HAP-1 (cell line): ENCODE measurements around the gene RBM42.
A peak's percentile ranks its signal among the peaks of the same experiment; 100 is the strongest.
"Not testable (repeated sequence)": the region's sequence is repeated elsewhere in the genome, so short reads cannot be mapped to it uniquely, and the experiment has no call there.

Experiments
- DNase-seq, 2 experiments: peaks; one replicate each; pipeline ENCODE4 v3.0.0-alpha.2; 2016 to 2020; ENCODE audit warnings: low spot score in 2 of 2
- H3K27me3 ChIP-seq: fragments of 250-450 bp; sonication (Bioruptor Pico); 2 replicates; pipeline ENCODE4 v1.5.1; 2020; ENCODE audit warnings: low read depth, mild to moderate bottlenecking, moderate library complexity
- H3K36me3 ChIP-seq: fragments of 250-450 bp; sonication (Bioruptor Pico); replicated peaks from 2 replicates; pipeline ENCODE4 v1.5.1; 2020; ENCODE audit warnings: mild to moderate bottlenecking
- H3K4me1 ChIP-seq: fragments of 250-450 bp; sonication (Bioruptor Pico); 2 replicates; pipeline ENCODE4 v1.5.1; 2020; ENCODE audit warnings: mild to moderate bottlenecking
- H3K4me3 ChIP-seq: fragments of 250-450 bp; sonication (Bioruptor Pico); 2 replicates; pipeline ENCODE4 v1.5.1; 2020; ENCODE audit warnings: mild to moderate bottlenecking, moderate library complexity
- H3K9me3 ChIP-seq: fragments of 250-450 bp; sonication (Bioruptor Pico); 2 replicates; pipeline ENCODE4 v1.5.1; 2020; ENCODE audit warnings: mild to moderate bottlenecking, moderate library complexity
- in situ Hi-C: fragments of 300-500 bp; cut with MboI; formaldehyde crosslinking; loops from 3 replicates; pipeline ENCODE4 v1.14.3; 2020; ENCODE audit warnings: low sequenced_read_pairs, inconsistent platforms, mixed read lengths

The RBM42 gene, protein sequence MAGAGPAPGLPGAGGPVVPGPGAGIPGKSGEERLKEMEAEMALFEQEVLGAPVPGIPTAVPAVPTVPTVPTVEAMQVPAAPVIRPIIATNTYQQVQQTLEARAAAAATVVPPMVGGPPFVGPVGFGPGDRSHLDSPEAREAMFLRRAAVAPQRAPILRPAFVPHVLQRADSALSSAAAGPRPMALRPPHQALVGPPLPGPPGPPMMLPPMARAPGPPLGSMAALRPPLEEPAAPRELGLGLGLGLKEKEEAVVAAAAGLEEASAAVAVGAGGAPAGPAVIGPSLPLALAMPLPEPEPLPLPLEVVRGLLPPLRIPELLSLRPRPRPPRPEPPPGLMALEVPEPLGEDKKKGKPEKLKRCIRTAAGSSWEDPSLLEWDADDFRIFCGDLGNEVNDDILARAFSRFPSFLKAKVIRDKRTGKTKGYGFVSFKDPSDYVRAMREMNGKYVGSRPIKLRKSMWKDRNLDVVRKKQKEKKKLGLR

DNA sequence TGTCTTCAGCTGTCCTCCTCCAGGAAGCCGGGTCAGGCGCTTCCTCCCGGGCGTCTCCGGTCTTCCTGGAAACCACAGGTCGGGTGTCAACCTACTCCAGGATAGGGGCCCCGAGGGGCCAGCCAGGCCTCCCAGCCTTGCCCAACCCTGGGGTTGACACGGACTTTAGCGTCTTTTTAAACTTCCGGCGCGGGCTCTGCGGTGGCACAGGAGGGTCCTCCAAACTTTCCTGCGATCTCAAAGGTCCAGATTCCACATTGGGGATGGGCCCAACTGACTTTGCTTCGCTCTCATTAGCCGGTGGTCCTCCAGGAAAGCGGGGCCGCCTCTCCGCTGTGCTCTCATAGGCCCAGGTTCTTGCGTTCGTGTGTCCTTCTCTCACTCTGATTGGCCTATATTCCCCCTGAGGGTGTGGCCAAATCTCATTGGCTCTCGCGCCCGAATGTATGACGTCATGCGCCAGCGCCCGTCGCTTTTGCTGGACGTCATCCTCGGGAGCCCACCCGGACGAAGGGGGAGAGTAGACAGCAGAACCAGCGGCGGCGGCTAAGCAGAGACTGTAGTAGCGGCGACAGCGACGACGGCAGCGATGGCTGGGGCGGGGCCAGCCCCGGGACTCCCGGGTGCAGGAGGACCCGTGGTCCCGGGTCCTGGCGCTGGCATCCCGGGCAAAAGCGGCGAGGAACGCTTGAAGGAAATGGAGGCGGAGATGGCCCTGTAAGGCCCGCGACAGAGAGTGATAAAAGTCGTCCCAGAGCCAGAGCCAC lies at the start of gene RBM42:
TSS of gene RBM42 (plus strand) at position 472 of the 767 bp plus-strand sequence. CDS start at position 590, 118 bp downstream.
- no peaks in the 10 kb centered on the region for H3K27me3 ChIP-seq
- in situ Hi-C loops, result no loop called here
- H3K4me3 ChIP-seq, result peak within 1 kb of the TSS; percentile 99
- peaks cover 34% of the 10 kb centered on the region for H3K36me3 ChIP-seq
- peaks cover 5% of the 10 kb centered on the region; the same call in 1 of the 2 replicates for H3K4me1 ChIP-seq
- peak; percentile 98 to 99 for DNase-seq
- H3K9me3 ChIP-seq, result no peaks in the 10 kb centered on the region

DNA sequence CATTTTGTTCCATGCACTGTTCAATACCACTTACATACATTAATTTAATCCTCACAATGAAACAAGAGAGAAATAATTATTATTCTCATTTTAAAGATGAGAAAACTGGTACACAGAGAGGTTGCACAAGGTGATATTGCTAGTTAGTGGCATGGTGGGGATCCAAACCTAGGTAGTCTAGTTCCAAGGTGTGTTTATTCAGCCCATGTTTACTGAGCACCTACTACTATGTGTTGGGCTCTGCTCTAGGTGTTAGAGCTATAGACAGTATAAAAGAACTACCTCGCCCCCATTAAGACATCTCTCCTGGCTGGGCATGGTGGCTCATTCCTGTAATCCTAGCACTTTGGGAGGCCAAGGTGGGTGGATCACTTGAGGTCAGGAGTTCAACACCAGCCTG lies 46.1 kb upstream of the RBM42 start:
- in situ Hi-C loops, result no loop called here
- no peaks in the 10 kb centered on the region for H3K27me3 ChIP-seq
- DNase-seq, result no peak
- H3K36me3 ChIP-seq, result no peaks in the 10 kb centered on the region
- no peak overlapping the region for H3K4me3 ChIP-seq
- H3K9me3 ChIP-seq, result no peaks in the 10 kb centered on the region
- H3K4me1 ChIP-seq, result no peaks in the 10 kb centered on the region

DNA sequence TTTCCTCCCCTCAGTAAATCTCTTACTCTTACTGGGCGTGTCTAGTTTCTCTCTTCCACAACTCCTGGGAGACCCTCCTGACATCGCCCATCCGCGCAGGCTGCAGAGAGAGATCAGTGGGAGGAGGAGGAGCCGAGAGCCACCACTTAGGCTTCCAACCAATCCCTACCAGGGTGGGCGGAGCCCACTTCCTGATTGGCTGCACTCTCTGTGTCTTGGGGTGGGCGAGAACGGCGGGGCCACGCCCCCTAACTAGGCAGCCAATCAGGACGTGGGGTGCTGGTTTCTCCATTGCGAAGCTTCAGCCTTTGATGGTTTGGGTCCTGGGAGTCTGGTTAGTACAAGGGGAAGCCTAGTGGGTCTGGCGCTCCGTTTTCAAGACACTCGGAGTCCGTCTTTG lies 43.0 kb upstream of the RBM42 start, which contains the start of gene PMIS2:
TSS of gene PMIS2 (plus strand) at position 326 of the 400 bp plus-strand sequence. CDS start 87 bp downstream, outside the sequence.
- DNase-seq, result peak in 1 of 2 experiments; percentile 40
- in situ Hi-C loops, result no loop called here
- Histone ChIP-seq H3K9me3 (no peaks in the 10 kb centered on the region), H3K27me3 (no peaks in the 10 kb centered on the region), H3K36me3 (no peaks in the 10 kb centered on the region), H3K4me3 (no peak within 1 kb of the TSS), H3K4me1 (no peaks in the 10 kb centered on the region)

DNA sequence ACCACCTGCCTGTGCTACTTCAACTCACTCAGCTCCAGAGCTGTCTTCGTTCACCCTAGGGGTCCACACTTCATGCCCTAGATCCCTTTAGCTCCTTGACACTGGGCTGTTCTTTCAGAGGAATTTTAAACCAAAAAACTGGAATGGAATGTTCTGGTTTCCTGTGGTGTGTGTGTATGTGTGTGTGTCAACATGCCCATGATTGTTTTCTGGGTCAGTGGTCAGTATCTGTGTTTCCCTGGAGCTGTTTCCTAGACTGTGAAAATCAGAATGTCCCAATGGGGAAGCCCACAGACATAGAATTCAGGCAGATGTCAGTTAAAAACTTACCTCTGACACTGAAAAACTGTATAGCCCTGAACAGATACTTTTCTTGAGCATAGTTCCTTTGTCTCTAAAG lies 41.5 kb upstream of the RBM42 start:
- DNase-seq, result no peak
- in situ Hi-C loops, result no loop called here
- no peak overlapping the region for H3K4me3 ChIP-seq
- H3K27me3 ChIP-seq, result no peaks in the 10 kb centered on the region
- no peaks in the 10 kb centered on the region for H3K4me1 ChIP-seq
- H3K36me3 ChIP-seq, result no peaks in the 10 kb centered on the region
- H3K9me3 ChIP-seq, result no peaks in the 10 kb centered on the region

DNA sequence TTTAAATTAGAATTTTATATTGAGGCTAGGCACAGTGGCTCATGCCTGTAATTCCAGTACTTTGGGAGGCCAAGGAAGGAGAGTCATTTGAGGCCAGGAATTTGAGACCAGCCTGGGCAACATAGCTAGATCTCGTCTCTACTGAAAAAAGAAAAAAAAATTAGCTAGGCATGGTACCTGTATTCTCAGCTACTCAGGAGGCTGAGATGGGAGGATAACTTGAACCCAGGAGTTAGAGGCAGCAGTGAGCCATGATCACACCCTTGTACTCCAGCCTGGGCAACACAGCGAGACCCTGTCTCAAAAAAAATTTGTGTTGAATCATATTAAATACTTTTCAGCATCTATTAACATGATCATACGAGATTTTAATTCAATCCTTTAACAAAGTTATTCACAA lies 38.0 kb upstream of the RBM42 start:
- in situ Hi-C loops, result no loop called here
- Histone ChIP-seq H3K4me3 (no peak overlapping the region), H3K9me3 (no peaks in the 10 kb centered on the region), H3K36me3 (no peaks in the 10 kb centered on the region), H3K4me1 (no peaks in the 10 kb centered on the region), H3K27me3 (no peaks in the 10 kb centered on the region)
- no peak for DNase-seq

DNA sequence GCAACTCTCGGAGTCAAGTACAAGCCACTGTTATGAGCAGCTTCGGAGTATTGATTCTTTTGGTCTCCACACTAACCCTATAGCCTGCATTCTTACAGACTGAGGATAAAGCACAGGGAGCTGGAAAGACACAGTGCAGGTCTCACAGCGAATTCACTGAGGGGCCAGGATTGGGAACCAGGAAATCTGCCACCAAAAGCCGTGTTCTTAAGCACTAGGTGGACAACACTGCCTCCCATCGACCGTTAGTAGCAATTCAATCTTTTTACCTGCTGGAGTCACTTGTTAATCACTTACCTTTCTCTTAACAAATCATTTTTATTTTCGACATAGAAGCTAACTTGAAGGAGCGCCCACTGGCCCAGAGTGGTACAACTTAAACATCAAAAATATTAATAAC lies 36.6 kb upstream of the RBM42 start:
- H3K9me3 ChIP-seq, result no peaks in the 10 kb centered on the region
- peak; percentile 7 to 26 for DNase-seq
- H3K4me3 ChIP-seq, result no peak overlapping the region
- no peaks in the 10 kb centered on the region for H3K36me3 ChIP-seq
- no peaks in the 10 kb centered on the region for H3K4me1 ChIP-seq
- no peaks in the 10 kb centered on the region for H3K27me3 ChIP-seq
- in situ Hi-C loops, result no loop called here

DNA sequence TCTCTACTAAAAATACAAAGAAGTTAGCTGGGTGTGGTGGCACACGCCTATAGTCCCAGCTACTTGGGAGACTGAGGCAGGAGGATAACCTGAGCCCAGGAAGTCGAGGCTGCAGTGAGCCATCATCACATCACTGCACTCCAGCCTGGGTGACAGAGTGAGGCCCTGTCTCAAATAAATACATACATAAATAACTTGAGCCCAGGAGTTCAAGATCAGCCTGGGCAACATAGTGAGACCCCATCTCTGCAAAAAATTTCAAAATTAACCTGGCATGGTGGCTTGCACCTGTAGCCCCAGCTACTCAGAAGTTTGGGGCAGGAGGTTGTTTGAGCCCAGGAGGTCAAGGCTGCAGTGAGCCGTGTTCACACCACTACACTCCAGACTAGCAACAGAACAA lies 33.8 kb upstream of the RBM42 start:
- DNase-seq, H3K27me3 ChIP-seq, H3K4me3 ChIP-seq, H3K9me3 ChIP-seq, H3K36me3 ChIP-seq, H3K4me1 ChIP-seq, in situ Hi-C loops: not testable (repeated sequence)

DNA sequence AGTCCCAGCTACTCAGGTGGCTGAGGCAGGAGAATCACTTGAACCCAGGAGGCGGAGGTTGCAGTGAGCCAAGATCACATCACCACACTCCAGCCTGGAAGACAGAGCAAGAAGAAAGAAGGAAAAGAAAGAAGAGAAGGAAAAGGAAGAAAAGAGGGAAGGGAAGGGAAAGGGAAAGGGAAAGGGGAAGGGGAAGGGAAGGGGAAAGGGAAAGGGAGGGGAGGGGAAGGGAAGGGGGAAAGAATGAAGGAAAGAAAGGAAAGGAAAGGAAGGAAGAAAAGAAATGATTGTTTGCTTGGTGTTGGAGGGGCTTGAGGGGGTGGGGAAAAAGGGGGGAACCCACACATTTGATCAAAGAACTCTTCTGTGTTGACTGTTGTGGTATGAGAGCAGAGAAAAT lies 32.9 kb upstream of the RBM42 start:
- no peaks in the 10 kb centered on the region for H3K9me3 ChIP-seq
- no peak for DNase-seq
- no peaks in the 10 kb centered on the region for H3K4me1 ChIP-seq
- H3K36me3 ChIP-seq, result no peaks in the 10 kb centered on the region
- in situ Hi-C loops, result no loop called here
- H3K4me3 ChIP-seq, result no peak overlapping the region
- no peaks in the 10 kb centered on the region for H3K27me3 ChIP-seq

DNA sequence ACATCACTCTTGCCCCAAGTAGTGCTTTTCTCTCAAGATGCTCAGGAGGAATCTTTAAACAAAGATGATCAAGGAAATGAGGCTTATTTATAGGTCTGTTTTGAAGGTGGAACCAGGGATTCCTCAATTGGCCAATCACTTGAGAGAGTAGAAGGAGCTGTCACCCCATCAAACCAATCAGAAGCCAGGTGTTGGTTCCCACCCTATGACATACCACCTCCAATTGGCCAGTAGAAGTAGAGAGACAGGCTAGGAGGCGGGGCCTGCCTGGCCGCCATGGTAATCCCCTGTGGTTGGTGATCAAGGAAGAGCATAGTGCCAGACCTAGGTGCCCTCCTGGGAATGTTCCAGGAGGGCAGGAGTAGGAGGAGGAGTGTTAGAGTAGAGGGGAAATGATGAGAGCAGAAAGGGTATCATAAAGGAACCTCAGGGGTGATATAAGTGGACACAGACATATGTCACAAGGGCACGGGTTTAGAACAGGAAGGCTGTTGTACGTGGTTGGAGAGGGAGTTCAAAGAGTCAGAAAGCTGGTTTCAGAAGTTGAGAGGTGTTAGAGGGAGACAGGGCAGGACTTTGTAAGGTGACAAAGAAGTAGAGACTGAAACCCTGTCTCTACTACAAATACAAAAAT lies 32.4 kb upstream of the RBM42 start:
- in situ Hi-C loops, result no loop called here
- Histone ChIP-seq H3K36me3 (no peaks in the 10 kb centered on the region), H3K27me3 (no peaks in the 10 kb centered on the region), H3K4me3 (no peak overlapping the region), H3K9me3 (no peaks in the 10 kb centered on the region), H3K4me1 (no peaks in the 10 kb centered on the region)
- DNase-seq, result peak in 1 of 2 experiments; percentile 20

DNA sequence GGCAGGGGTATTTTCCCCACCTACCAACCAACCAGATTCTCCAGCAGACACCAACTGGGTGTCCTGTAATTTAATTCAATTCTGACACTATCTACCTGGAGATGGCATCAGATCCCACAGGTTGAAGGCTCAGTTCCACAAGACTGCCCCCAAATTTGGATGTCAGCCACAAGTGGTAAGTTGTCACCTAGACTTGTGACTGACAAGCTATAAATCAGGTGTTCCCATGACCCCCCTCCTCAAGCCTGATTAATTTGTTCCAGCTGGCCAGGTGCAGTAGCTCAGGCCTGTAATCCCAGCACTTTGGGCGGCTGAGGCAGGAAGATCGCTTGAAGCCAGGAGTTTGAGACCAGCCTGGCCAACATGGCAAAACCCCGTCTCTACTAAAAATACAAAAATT lies 26.9 kb upstream of the RBM42 start:
- Histone ChIP-seq H3K4me1 (no peaks in the 10 kb centered on the region), H3K9me3 (0 out of 2 replicates have a peak, but pooled peaks cover 2% of the 10 kb centered on the region), H3K36me3 (no peaks in the 10 kb centered on the region), H3K27me3 (no peaks in the 10 kb centered on the region), H3K4me3 (no peak overlapping the region)
- in situ Hi-C loops, result no loop called here
- no peak for DNase-seq

DNA sequence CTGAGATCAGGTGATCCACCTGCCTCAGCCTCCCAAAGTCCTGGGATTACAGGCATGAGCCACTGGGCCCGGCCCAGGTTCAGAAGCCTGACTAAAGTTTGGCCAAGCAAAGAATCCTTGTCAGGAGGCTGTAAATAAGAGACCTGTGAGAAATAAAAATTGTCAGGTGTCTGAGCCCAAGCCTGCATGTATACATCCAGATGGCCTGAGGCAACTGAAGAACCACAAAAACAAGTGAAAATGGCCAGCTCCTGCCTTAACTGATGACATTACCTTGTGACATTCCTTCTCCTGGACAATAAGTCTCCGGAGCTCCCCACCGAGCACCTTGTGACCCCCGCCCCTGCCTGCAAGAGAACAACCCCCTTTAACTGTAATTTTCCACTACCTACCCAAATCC lies 24.4 kb upstream of the RBM42 start:
- H3K4me1 ChIP-seq, H3K36me3 ChIP-seq, H3K27me3 ChIP-seq, H3K4me3 ChIP-seq, DNase-seq, in situ Hi-C loops, H3K9me3 ChIP-seq: not testable (repeated sequence)

DNA sequence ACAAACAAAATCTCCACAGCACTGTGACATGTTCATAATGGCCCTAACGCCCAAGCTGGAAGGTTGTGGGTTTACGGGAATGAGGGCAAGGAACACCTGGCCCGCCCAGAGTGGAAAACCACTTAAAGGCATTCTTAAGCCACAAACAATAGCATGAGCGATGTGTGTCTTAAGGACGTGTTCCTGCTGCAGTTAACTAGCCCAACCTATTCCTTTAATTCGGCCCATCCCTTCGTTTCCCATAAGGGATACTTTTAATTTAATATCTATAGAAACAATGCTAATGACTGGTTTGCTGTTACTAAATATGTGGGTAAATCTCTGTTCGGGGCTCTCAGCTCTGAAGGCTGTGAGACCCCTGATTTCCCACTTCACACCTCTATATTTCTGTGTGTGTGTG lies 21.7 kb upstream of the RBM42 start:
- H3K4me3 ChIP-seq, in situ Hi-C loops, H3K36me3 ChIP-seq, H3K4me1 ChIP-seq, H3K27me3 ChIP-seq, DNase-seq, H3K9me3 ChIP-seq: not testable (repeated sequence)

DNA sequence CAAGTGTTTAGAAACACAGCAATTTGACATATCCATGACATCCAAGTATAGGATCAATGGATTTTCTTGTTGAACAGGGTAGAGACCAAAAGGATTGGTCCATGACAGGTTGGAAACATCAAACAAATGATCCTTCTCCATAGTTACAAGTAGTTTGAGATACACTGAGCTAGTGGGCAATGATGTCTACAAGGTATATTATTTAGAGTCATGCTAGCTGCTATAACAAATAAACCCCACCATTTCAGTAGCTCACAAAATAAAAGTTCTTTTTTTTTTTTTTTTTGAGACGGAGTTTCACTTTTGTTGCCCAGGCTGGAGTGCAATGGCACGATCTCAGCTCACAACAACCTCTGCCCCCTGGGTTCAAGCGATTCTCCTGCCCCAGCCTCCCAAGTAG lies 21.2 kb upstream of the RBM42 start:
- Histone ChIP-seq H3K36me3 (no peaks in the 10 kb centered on the region), H3K4me3 (no peak overlapping the region), H3K4me1 (peaks cover 5% of the 10 kb centered on the region), H3K9me3 (peaks cover 9% of the 10 kb centered on the region), H3K27me3 (no peaks in the 10 kb centered on the region)
- DNase-seq, result no peak
- in situ Hi-C loops, result no loop called here

DNA sequence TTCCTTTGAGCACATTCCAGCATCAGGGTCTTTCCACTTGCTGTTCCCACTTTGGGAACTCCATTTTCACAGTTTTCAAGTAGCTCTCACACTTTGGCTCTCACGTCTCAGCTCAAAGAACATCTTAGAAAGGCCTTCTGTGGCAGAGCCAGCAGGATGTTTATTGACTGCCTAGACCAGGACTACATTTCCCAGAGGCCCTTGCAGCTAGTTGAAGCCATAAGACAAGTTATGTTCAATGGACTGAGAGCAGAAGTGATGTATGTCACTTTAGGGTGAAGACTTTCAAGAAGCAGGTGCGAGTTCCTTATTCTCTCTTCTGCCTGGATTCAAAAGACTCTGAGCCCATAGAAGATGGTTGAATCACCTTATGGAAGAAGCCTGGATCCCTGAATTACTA lies 20.6 kb upstream of the RBM42 start:
- peaks cover 5% of the 10 kb centered on the region for H3K4me1 ChIP-seq
- in situ Hi-C loops, result no loop called here
- peaks cover 9% of the 10 kb centered on the region for H3K9me3 ChIP-seq
- no peaks in the 10 kb centered on the region for H3K36me3 ChIP-seq
- no peak for DNase-seq
- H3K4me3 ChIP-seq, result no peak overlapping the region
- no peaks in the 10 kb centered on the region for H3K27me3 ChIP-seq
